Activated CD8-positive, alpha-beta memory T cell treated with anti-CD3 and anti-CD28 coated beads for 1 hour (primary cell): ENCODE data around the gene SPO11.
A peak's percentile ranks its signal among the peaks of the same experiment; 100 is the strongest.
"Not testable (repeated sequence)": the region's sequence is repeated elsewhere in the genome, so short reads cannot be mapped to it uniquely, and the experiment has no call there.

Source experiments
- DNase-seq, 2 donors: peaks; one replicate each; pipeline ENCODE4 v3.0.0-alpha.2; 2020; ENCODE audit warnings: low read depth in 1 of 2; ENCODE audit errors: extremely low read depth in 1 of 2

SPO11 gene

DNA sequence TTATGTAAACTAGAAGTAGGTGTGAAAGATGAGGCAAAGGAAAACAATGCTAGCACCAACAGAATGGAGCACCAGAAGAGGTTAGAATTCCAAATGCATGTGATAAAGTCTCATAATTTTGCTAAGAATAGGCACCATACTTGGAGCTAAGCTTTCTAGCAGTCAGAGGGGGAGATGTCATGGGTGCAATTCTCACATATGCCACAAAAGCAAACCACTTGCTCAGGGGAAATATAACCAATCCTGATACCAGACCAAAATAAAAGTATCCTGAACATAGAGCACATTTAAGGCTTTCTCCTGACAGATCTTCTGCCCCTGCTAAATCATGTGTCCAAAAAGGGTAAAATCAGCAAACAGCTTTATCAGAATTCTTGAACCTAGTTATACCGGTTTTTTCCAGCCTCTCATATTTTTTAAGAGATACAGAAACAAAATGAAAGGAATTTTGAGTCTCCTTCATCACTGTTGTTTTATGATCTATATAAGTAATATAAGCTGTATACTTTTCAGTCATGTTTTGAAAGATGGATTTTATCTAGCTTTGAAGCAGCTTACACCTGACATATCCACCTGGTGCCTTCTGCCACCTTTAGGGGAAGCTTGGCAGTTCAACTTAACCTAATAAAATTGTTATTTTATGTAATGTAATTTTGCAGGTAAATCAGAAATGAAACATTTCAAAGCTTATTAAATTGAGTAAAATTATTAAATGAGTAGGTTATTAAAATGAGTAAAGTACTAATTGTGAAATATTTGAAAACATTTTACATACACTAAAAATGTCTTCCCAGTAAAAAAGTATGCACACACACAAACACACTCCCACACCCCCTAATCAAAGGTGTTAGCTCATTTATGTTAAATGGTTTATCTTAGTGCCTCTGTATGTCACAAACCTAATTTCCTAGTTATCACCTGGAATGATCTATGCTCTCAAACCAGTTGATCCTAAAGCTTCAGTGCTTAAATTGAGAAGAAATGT lies 2.8 kb downstream of the SPO11 start:
- DNase-seq, result no peak

DNA sequence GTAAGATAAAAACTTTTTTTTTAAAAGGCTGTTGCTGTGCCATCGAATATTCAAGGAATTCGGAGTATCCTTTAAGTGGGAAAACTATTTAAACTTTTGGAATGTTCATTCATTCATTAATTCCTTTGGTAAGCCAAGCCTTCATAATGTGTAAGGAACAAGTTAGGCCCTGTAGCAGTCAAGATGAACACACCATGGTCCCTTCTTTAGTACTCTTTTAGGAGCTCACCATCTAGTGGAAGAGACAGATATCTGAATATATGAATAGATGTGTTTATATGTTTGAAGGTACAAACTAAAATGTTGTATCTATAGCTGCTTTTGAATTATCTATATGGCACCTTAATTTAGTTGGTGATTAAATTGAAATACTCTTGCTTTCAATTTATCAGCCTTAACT lies 5.8 kb downstream of the SPO11 start:
- DNase-seq, result no peak

- no peak for DNase-seq
Observed at GRCh38 chr20:57341663-57342062, 12.1 kb downstream of the SPO11 start.

DNA sequence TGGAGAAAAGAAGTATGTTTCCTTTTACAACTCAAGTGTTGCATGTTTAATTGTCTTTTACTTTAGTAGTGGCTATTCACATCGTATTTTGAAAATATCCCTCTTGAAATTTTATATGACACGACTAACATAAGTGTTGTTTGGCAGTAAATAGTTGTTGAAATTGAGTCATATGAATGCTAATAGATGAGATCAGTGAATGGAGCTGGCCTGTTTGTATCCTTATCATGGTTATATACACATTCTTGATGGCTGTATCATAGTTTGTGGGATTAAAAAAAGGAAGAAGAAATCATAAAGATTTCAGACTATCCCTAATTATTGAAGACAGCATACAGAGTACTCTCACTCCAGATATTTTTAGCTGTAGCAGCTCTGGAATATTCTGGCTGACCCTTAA lies 13.2 kb downstream of the SPO11 start:
- DNase-seq, result no peak

DNA sequence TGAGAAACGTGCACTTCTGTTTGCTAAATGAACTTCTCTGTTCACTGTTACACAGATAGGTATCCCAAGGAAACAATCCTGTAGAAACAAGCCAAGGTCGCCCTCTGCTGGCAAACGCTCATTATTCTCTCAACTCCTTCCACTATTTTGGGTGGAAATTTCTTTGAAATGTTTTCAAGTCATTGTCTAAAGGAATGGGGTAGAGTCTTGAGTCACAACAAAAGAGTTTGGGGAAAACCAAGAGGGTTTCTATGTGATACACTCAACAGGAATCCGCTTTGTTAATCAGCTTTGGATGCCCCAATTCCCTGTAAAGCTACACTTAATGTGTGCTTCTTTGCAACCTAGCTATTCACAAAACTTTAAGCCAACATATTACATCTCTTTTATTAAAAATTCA lies 16.9 kb downstream of the SPO11 start:
- peak; percentile 28 to 55 for DNase-seq

DNA sequence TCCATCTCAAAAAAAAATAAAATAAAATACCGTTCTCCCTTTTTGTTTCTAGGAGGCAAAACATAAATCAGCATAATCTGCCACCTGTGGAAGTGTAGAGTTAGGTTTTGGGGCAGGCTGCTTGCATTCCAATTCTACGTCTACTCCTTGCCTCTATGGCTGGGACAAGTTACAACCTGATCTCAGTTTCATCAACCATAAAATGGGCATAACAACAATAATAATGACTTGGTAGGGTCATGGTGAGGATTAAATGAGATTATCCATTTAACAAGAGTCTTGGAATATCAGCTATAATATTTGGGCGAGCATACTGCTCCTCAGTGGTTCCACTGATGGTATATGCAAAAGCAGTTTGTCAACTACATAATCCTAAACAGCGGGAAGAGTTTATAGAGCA lies 17.8 kb downstream of the SPO11 start:
- DNase-seq, result no peak

- not testable (repeated sequence) for DNase-seq
Observed at GRCh38 chr20:57348200-57348921, 18.8 kb downstream of the SPO11 start.

GRCh38 chr20:57348922-57349574 lies 19.4 kb downstream of the SPO11 start:
- DNase-seq, result not testable (repeated sequence)

DNA sequence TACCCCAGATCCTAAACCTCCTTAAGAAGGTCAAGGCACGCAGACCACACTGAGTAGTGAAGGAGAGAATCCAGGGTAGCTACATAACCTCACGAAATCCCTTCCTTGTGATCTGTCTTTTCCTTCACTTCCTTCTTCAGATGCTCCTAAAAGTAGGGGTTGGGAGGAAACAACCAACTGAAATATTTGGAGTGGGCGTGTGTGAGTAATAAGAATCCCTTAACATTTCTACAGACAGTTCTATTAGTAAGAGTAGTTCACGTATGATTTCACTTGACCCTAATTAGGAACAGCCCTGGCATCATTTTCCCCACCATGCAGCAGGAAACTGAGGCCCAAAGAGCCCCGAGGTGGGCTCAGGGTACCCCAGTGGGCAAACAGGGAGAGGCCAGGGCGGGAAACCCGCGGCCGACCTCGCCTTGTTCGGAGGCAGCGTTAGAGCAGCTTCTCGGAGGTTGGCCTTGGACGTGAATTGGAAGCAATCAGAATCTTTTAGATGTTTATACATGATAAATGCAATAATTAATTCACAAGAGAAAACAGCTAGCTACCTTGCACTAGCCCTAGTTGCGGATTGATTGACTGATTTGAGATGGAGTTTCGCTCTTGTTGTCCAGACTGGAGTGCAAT lies 20.6 kb downstream of the SPO11 start:
- no peak for DNase-seq

GRCh38 chr20:57350726-57351041 lies 21.1 kb downstream of the SPO11 start:
- not testable (repeated sequence) for DNase-seq

GRCh38 chr20:57351042-57351783 lies 21.6 kb downstream of the SPO11 start, which contains the start of gene RAE1:
TSS of gene RAE1 (plus strand) at chr20:57351255. CDS start at chr20:57354039, 2,784 bp downstream.
- DNase-seq, result peak; percentile 60 to 82

DNA sequence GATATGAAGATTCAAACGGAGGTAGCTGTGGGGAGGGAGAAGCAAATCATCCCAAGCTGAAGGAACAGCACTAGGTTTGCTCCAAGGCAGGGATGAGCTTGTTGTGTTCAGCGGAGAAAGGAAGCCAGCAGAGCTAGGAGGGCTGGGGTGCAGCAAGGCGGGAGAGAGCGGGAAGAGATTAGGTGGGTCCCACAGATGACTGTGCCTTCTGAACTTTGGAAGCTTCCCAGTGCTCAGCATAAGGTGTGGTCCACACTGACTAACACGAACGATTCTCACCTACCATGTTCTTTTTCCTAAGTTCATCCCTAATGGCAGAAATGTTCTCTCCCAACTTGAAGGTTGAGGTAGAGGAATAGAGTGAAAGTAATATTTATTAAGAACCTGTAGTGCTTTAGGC lies 22.7 kb downstream of the SPO11 start:
- no peak for DNase-seq

DNA sequence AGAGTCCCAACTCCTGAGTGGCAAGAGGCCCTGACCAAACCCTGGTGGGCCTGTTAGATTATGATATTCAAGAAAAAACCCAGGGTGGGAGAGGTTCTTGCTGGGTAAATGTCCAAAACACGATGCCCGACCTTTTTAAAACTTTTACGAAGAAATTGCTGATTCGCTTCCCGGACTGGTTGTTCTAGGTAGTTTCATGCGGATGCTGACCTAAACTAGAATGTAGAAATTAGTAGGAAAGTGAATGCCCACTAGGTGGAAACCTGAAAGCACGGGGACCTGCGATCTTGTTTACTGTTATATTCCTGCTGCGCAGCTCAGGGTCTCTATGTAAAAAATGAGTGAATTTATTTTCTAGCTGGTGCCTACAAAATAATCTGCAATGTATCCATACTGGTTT lies 23.7 kb downstream of the SPO11 start:
- no peak for DNase-seq

GRCh38 chr20:57361517-57361916 lies 31.9 kb downstream of the SPO11 start:
- DNase-seq, result no peak

- no peak for DNase-seq
Observed at GRCh38 chr20:57364451-57364850, 34.8 kb downstream of the SPO11 start.

DNA sequence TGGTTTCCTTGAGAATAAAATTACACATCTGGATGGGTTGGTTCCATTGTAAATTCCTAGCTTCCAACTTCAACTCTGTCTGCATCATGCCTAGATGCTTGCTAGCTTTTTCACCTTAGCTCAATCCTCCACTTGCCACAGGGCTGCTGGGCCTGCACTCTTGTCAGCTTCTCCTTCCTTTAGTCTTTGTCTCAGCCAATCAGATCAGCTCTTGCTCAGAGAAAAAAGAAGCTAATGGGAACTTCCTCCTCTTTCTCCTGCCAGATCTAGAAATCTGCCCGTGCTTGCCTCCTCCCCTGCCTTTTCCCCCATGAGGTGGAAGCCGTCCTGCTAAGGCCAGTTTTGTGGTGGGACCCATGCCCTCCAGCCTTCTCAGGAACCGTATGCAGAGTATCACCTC lies 40.0 kb downstream of the SPO11 start:
- no peak for DNase-seq

DNA sequence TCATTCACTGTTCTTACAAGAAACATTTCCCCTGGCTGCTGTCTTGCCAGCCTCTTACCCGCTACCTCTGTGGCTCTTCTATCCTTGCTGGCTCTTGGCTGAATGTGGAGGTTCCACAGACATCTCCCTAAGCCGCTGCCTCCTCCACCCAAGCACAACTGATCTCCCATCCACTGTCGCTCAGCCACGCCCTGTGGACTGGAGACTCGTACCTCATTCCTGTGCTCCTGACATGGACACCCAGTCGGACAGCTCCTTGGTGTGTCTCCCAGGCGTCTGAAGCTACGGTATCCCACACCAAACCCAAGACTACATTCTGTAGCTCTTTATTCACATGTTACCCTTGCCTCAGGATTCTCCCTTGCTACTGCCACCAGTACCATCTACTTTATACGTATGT lies 40.7 kb downstream of the SPO11 start:
- DNase-seq, result no peak

DNA sequence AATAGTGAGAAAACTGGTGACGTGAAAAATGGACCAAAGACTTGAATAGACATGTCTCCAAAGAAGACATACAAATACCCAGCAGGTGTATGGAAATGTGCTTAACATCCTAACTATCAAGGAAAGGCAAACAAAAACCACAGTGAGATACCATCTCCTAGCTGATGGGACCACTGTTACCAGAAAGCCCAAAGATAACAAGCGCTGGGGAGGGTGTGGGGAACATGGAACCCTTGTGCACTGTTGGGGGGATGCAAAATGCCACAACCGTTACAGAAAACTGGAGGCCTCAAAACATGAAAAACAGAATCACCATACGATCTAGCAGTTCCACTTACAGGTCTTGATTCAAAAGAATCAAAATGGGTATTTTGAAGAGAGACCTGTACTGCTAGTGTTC lies 41.8 kb downstream of the SPO11 start:
- no peak for DNase-seq

- no peak for DNase-seq
Observed at GRCh38 chr20:57372157-57372556, 42.6 kb downstream of the SPO11 start.

DNA sequence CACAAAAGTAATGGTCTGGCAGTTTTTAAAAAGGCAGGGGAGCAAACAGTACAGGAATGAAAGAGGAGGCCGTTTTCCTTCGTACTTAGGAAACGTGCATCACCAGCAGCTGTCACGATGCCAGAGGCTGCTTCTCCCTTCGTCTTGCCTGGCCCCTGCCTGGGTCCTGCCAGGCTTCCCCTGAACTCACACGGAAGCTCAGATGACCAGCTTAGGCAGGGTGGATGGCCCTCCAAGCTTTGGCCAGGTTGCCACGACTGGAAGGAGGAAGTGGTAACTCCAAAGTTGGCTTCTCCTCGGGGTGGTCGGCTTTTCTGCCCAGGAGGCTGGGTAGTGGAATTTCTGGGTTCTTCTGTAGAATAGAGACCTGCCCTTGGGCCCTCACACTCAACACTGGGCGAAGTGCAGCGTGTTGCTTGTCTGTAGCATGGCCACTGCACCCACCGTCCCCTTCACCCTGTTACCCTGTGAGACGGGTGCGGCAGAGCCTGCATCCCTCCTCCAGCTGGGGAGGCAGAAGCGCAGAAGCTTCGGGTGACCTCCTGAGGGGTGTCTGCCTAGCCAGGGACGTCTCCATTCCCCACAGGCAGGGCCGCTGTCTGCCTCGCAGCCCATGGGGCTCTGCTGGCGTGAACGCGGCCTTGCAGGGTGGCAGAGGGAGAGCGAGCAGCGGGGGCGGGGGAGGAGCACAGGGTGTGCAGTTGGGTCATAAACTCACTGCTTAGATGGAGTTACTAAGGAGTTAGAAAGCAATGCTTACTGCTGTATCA lies 43.2 kb downstream of the SPO11 start:
- DNase-seq, result no peak
